A673 (cell line): ENCODE measurements around the gene MEF2A. TPM values are rescaled to one million over a fixed set of nuclear protein-coding genes. Genes with fewer than 3 reads are reported as not detected.

Experiments used
- BruUV-seq: library from RNA; stranded (reverse); fragments of 400-500 nt; replicated peaks from 2 replicates; lab custom pipeline; 2021; lab: Mats Ljungman, UMichigan
- CTCF ChIA-PET: fragments of 300-600 bp; sonication (Branson Sonifier 250); formaldehyde crosslinking; loops from one replicate; lab custom pipeline; 2022; ENCODE audit warnings: antibody characterized with exemption; lab: Charles Lee
- POLR2A ChIA-PET: fragments of 300-600 bp; sonication (Branson Sonifier 250); formaldehyde crosslinking; loops from one replicate; lab custom pipeline; 2022; ENCODE audit warnings: antibody characterized with exemption; ENCODE audit not compliant: low non-redundant PET; lab: Charles Lee
- DNase-seq: peaks from one replicate; pipeline ENCODE4 v3.0.0-alpha.2; 2015; ENCODE audit warnings: low spot score
- H3K27ac ChIP-seq: fragments of 200-600 bp; sonication (generic); 2 replicates; pipeline ENCODE4 v1.5.1; 2016; ENCODE audit warnings: mixed run types, low read depth, mild to moderate bottlenecking, mixed read lengths, antibody characterized with exemption, low read length; ENCODE audit not compliant: poor library complexity, severe bottlenecking
- H3K27me3 ChIP-seq: fragments of 200-600 bp; sonication (generic); replicated peaks from 2 replicates; pipeline ENCODE4 v1.6.1; 2017; ENCODE audit warnings: mixed run types, low read depth, mild to moderate bottlenecking, mixed read lengths, antibody characterized with exemption, low read length; ENCODE audit not compliant: insufficient read depth, poor library complexity
- H3K36me3 ChIP-seq: fragments of 200-600 bp; sonication (generic); 2 replicates; pipeline ENCODE4 v1.6.1; 2016; ENCODE audit warnings: mixed run types, mild to moderate bottlenecking, mixed read lengths, antibody characterized with exemption, low read length; ENCODE audit not compliant: insufficient read depth, poor library complexity, severe bottlenecking
- H3K4me1 ChIP-seq: fragments of 200-600 bp; sonication (generic); 2 replicates; pipeline ENCODE4 v1.6.1; 2017; ENCODE audit warnings: mixed run types, mild to moderate bottlenecking, mixed read lengths, antibody characterized with exemption, low read length; ENCODE audit not compliant: insufficient read depth, poor library complexity, severe bottlenecking
- H3K4me3 ChIP-seq: fragments of 200-600 bp; sonication (generic); 2 replicates; pipeline ENCODE4 v1.5.1; 2016; ENCODE audit warnings: low read depth, mixed run types, mild to moderate bottlenecking, mixed read lengths, low read length; ENCODE audit not compliant: poor library complexity, severe bottlenecking
- H3K9me3 ChIP-seq: fragments of 200-600 bp; sonication (generic); 2 replicates; pipeline ENCODE4 v1.6.1; 2016; ENCODE audit warnings: mixed run types, low read depth, mild to moderate bottlenecking, mixed read lengths, antibody characterized with exemption, low read length; ENCODE audit not compliant: poor library complexity, severe bottlenecking
- EZH2 ChIP-seq: fragments of 200-600 bp; sonication (generic); IDR thresholded peaks from 2 replicates; pipeline ENCODE4 v1.6.1; 2017; ENCODE audit warnings: borderline replicate concordance, low read depth, mild to moderate bottlenecking, mixed read lengths, antibody characterized with exemption, low read length; ENCODE audit not compliant: poor library complexity, severe bottlenecking
- intact Hi-C: fragments of 100-400 bp; cut with micrococcal nuclease; formaldehyde crosslinking; loops from one replicate; pipeline ENCODE4 v1.10.0; 2022; ENCODE audit not compliant: unreplicated experiment
- total RNA-seq: library from RNA; stranded (reverse); gene quantifications from 2 replicates; pipeline ENCODE4 v1.2.3, GENCODE V29; 2021
- TF ChIP-seq, protein P1 (sequence below): fragments of 300-800, 200-600 bp; sonication (generic); conservative IDR thresholded peaks from 2 replicates; pipeline ENCODE4 v1.5.1; 2017; ENCODE audit warnings: low read depth, mild to moderate bottlenecking, antibody characterized with exemption, low read length, moderate library complexity, mixed read lengths

MEF2A gene
- total RNA-seq, 1 experiment from 2014 or later = 26.4 TPM

DNA sequence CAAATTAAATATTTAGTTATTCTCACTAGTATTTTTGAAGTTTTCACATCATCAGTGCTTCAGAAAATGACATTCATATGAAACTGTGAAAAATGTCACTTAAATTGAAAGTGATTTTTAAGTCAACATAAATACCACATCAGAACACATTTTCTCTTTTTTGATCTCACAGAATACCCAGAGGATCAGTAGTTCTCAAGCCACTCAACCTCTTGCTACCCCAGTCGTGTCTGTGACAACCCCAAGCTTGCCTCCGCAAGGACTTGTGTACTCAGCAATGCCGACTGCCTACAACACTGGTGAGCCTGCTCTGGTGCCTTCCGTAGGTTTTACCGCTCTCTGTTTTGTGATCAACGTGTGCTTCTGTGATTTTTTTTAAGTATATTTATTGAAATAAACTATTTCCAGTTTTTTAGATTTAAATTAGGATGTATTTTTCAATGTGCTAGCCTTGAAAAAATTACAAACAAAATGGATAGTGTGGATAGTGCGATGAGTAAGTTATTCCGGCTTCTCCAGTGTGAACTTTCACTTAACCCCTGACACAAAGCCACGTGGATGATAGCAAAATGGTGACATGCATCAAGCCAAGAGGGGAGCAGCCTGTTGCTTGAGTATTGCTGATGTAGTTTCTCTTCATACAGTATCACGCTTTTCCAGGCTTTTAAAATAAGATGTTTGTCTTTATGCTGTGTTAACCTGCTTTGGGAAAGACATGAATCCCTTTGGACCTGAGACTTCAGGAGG lies 140.9 kb downstream of the MEF2A start:
- TF ChIP-seq EZH2 = no peak
- TF ChIP-seq, protein P1, sequence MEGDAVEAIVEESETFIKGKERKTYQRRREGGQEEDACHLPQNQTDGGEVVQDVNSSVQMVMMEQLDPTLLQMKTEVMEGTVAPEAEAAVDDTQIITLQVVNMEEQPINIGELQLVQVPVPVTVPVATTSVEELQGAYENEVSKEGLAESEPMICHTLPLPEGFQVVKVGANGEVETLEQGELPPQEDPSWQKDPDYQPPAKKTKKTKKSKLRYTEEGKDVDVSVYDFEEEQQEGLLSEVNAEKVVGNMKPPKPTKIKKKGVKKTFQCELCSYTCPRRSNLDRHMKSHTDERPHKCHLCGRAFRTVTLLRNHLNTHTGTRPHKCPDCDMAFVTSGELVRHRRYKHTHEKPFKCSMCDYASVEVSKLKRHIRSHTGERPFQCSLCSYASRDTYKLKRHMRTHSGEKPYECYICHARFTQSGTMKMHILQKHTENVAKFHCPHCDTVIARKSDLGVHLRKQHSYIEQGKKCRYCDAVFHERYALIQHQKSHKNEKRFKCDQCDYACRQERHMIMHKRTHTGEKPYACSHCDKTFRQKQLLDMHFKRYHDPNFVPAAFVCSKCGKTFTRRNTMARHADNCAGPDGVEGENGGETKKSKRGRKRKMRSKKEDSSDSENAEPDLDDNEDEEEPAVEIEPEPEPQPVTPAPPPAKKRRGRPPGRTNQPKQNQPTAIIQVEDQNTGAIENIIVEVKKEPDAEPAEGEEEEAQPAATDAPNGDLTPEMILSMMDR = no peak
- Histone ChIP-seq H3K27me3 (no peaks in the 10 kb centered on the region), H3K27ac (no peak overlapping the region), H3K9me3 (no peaks in the 10 kb centered on the region), H3K4me1 (peaks cover 23% of the 10 kb centered on the region), H3K36me3 (no peaks in the 10 kb centered on the region), H3K4me3 (no peak overlapping the region)
- intact Hi-C loops = loop anchor here (5.0 kb wide), 1 partner anchor 604 kb away; no protein-coding TSS in a partner anchor
- ChIA-PET CTCF (no interaction called here), POLR2A (no interaction called here)
- no TSS peak for BruUV-seq
- DNase-seq = no peak

DNA sequence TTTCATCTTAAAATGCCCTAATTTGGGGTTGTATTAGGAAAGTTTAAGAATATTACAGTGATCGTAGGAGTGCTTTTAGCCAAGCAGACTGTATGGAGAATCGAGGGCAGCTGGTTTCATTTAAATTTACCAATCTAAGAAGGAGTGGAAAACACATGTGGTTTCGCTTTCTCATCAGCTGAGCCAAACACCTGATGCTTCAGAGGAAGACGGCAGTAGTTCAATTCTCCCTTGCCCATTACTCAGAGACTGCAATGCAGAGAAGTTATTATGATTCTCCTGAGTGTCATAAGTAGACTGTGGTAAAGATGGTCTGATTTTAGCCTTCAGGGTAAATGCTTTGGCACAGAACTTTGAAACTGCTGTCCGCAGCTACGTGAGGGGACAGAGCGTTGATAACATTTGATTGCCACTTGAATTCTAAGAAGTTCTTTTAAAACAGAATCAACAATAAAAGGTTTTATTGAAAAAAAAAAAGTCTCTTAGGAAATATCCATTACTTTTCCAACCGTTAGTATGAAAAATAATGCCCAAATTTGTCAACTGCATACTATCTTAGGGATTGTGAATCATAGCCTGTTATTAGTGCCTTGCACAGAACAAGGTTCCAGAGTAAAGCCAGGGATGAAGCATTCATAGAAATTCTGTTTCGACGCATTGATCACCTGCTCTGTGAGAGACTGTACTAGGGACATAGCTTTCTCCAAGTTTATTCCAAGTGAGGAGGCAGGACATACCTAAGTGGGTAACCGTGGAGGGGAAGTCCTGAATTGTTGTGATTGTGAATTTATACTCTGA lies 141.9 kb downstream of the MEF2A start:
- ChIA-PET POLR2A (no interaction called here), CTCF (no interaction called here)
- Histone ChIP-seq H3K9me3 (no peaks in the 10 kb centered on the region), H3K27ac (no peak overlapping the region), H3K27me3 (no peaks in the 10 kb centered on the region), H3K4me3 (no peak overlapping the region), H3K4me1 (peaks cover 23% of the 10 kb centered on the region), H3K36me3 (no peaks in the 10 kb centered on the region)
- BruUV-seq = no TSS peak
- intact Hi-C loops = loop anchor here (5.0 kb wide), 1 partner anchor 605 kb away; no protein-coding TSS in a partner anchor
- TF ChIP-seq, protein P1 = no peak
- DNase-seq = no peak

DNA sequence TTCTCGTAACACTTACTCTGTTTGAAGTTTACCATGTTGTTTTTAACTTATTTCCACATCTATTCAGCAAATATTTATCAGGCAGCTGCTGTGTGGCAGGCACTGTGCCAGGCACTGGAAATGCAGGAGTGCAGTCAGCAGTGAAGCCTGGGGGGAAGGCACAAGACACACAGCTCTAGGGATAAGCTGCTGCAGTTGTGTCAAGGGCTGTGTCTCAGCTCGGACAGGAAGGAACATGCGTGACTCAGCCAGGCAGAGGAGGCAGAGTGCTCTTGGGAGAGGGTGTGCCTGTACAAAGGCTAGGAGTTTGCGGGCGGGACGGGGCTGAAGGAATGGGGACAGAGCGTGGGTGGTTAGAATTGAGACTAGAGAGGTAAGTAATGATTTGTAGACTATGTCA lies 142.8 kb downstream of the MEF2A start:
- Histone ChIP-seq H3K9me3 (no peaks in the 10 kb centered on the region), H3K27me3 (no peaks in the 10 kb centered on the region), H3K27ac (no peak overlapping the region), H3K4me1 (peaks cover 17% of the 10 kb centered on the region), H3K36me3 (no peaks in the 10 kb centered on the region), H3K4me3 (no peak overlapping the region)
- no TSS peak for BruUV-seq
- CTCF ChIA-PET = no interaction called here
- POLR2A ChIA-PET = no interaction called here
- TF ChIP-seq, protein P1 = no peak
- peak; percentile 44 for DNase-seq
- intact Hi-C loops = loop anchor here (5.0 kb wide), 1 partner anchor 606 kb away; no protein-coding TSS in a partner anchor
